HepG2 (cell line): Measurements from ENCODE around the gene INTS2. TPM values are rescaled to one million over a fixed set of nuclear protein-coding genes. Genes with fewer than 3 reads are reported as not detected.
"Not testable (repeated sequence)": the region's sequence is repeated elsewhere in the genome, so short reads cannot be mapped to it uniquely, and the experiment has no call there.

Source experiments
- ATAC-seq: fragments of 200-7000 bp; cut with Tn5 transposase; 3 replicates; pipeline ENCODE4 v1.9.1; 2020; ENCODE audit warnings: mild to moderate bottlenecking, moderate library complexity
- BruUV-seq: library from RNA; stranded (reverse); fragments of 400-500 nt; replicated peaks from 2 replicates; lab custom pipeline; 2021; lab: Mats Ljungman, UMichigan
- CTCF ChIA-PET: fragments of 300-600 bp; formaldehyde crosslinking; extraction: SDS; loops from one replicate; lab custom pipeline; 2021; ENCODE audit warnings: low total read pairs, inconsistent platforms, low intra/inter-chr PET ratio; lab: Yijun Ruan, JAX
- POLR2A ChIA-PET: fragments of 350-600 bp; sonication (Branson Sonifier 250); formaldehyde crosslinking; loops from one replicate; lab custom pipeline; 2020; ENCODE audit warnings: antibody characterized with exemption, inconsistent platforms; lab: Yijun Ruan, JAX
- DNase-seq: peaks from one replicate; pipeline ENCODE4 v3.0.0-alpha.2; 2015; ENCODE audit warnings: low spot score
- FAIRE-seq: peaks from 3 replicates; lab custom pipeline; 2011; peaks lifted over from hg19 to GRCh38; lab: Jason Lieb, UNC
- H2AFZ ChIP-seq: one replicate; pipeline ENCODE4 v1.6.1; 2011; ENCODE audit warnings: low read length, inconsistent platforms
- H3K27ac ChIP-seq: fragments of 300-600 bp; 3 replicates; pipeline ENCODE4 v1.8.0; 2011; ENCODE audit warnings: mixed run types, mild to moderate bottlenecking, mixed read lengths, low read length, inconsistent platforms; ENCODE audit not compliant: insufficient read depth; ENCODE audit errors: extremely low read length
- H3K27me3 ChIP-seq, 2 experiments: fragments of 200-600 bp in 1 of 2; 2 replicates in 1 of 2; 3 replicates in 1 of 2; pipeline versions ENCODE4 v1.6.0 to v1.8.0; 2011; ENCODE audit warnings: low read length in 2 of 2, mild to moderate bottlenecking in 2 of 2, moderate library complexity in 2 of 2, inconsistent platforms in 1 of 2; ENCODE audit not compliant: insufficient read depth in 2 of 2, control insufficient read depth in 1 of 2
- H3K36me3 ChIP-seq, 2 experiments: fragments of 200-600 bp in 1 of 2; replicated peaks in 1 of 2; 2 replicates in 1 of 2; 3 replicates in 1 of 2; pipeline versions ENCODE4 v1.5.1 to v1.8.0; 2011; ENCODE audit warnings: low read length in 2 of 2, inconsistent platforms in 1 of 2; ENCODE audit not compliant: insufficient read depth in 2 of 2, control insufficient read depth in 1 of 2
- H3K4me1 ChIP-seq: 2 replicates; pipeline ENCODE4 v1.5.1; 2012; ENCODE audit warnings: low read length, inconsistent platforms; ENCODE audit not compliant: insufficient read depth
- H3K4me2 ChIP-seq: 2 replicates; pipeline ENCODE4 v1.6.0; 2011; ENCODE audit warnings: low read depth, low read length, inconsistent platforms
- H3K4me3 ChIP-seq, 3 experiments: fragments of 200-600 bp in 1 of 3; sonication (generic), shearing (Covaris generic) in 1 of 3; replicated peaks in 1 of 3; 2 replicates each; pipeline ENCODE4 v1.5.1; 2011 to 2016; ENCODE audit warnings: low read length in 3 of 3, inconsistent platforms in 2 of 3, low read depth in 2 of 3, mild to moderate bottlenecking in 2 of 3, control low read depth in 1 of 3, mixed read lengths in 1 of 3; ENCODE audit not compliant: insufficient read depth in 1 of 3
- H3K79me2 ChIP-seq: one replicate; pipeline ENCODE4 v1.6.1; 2011; ENCODE audit warnings: low read length, inconsistent platforms; ENCODE audit not compliant: insufficient read depth
- H3K9ac ChIP-seq: 2 replicates; pipeline ENCODE4 v1.6.0; 2011; ENCODE audit warnings: mild to moderate bottlenecking, low read depth, low read length, inconsistent platforms; ENCODE audit not compliant: insufficient read depth
- H3K9me3 ChIP-seq: 2 replicates; pipeline ENCODE4 v1.5.1; 2012; ENCODE audit warnings: mild to moderate bottlenecking, low read length
- H4K20me1 ChIP-seq: 2 replicates; pipeline ENCODE4 v1.6.0; 2011; ENCODE audit warnings: inconsistent platforms, mild to moderate bottlenecking, low read length, moderate library complexity; ENCODE audit not compliant: insufficient read depth
- ATRX ChIP-seq: sonication (generic); formaldehyde crosslinking; IDR thresholded peaks from 2 replicates; pipeline ENCODE4 v1.4.0; 2020; ENCODE audit warnings: missing genetic modification reagents, borderline replicate concordance
- CREB1 ChIP-seq, 2 experiments: fragments of 450-650 bp in 1 of 2; IDR thresholded peaks; 2 replicates each; pipeline ENCODE4 v1.6.1; 2016 to 2017; ENCODE audit warnings: control low read depth in 1 of 2, mild to moderate bottlenecking in 1 of 2, missing compliant biosample characterization in 1 of 2, missing genetic modification characterization in 1 of 2
- DNMT3B ChIP-seq: conservative IDR thresholded peaks from 2 replicates; pipeline ENCODE4 v1.6.1; 2016; ENCODE audit warnings: missing biosample characterization, control low read depth
- HOXD1 ChIP-seq: sonication (generic); formaldehyde crosslinking; IDR thresholded peaks from 2 replicates; pipeline ENCODE4 v1.5.0; 2020; ENCODE audit warnings: missing genetic modification reagents
- MEIS1 ChIP-seq: sonication (generic); formaldehyde crosslinking; IDR thresholded peaks from 2 replicates; pipeline ENCODE4 v1.9.0; 2021; ENCODE audit warnings: mild to moderate bottlenecking, missing genetic modification reagents, moderate library complexity, borderline replicate concordance
- PHF5A ChIP-seq: IDR thresholded peaks from one replicate; pipeline ENCODE4 v1.6.1; 2018; ENCODE audit warnings: low read depth, missing genetic modification reagents; ENCODE audit not compliant: unreplicated experiment
- RFX1 ChIP-seq: fragments of 450-650 bp; IDR thresholded peaks from 2 replicates; pipeline ENCODE4 v1.6.1; 2017
- SATB2 ChIP-seq: sonication (generic); formaldehyde crosslinking; IDR thresholded peaks from 2 replicates; pipeline ENCODE4 v1.5.0; 2020; ENCODE audit warnings: missing genetic modification reagents
- TOPORS ChIP-seq: sonication (generic); formaldehyde crosslinking; IDR thresholded peaks from 2 replicates; pipeline ENCODE4 v1.8.0; 2023; ENCODE audit warnings: mild to moderate bottlenecking, missing genetic modification reagents
- U2AF2 ChIP-seq: fragments of 200-400 bp; formaldehyde crosslinking; IDR thresholded peaks from 2 replicates; pipeline ENCODE4 v1.6.1; 2017; ENCODE audit warnings: low read depth, mild to moderate bottlenecking, low read length
- ZNF138 ChIP-seq: sonication (generic); formaldehyde crosslinking; IDR thresholded peaks from 2 replicates; pipeline ENCODE4 v1.5.0; 2020; ENCODE audit warnings: mild to moderate bottlenecking, low read depth, missing genetic modification reagents
- ZNF549 ChIP-seq: sonication (generic); formaldehyde crosslinking; IDR thresholded peaks from 2 replicates; pipeline ENCODE4 v1.5.0; 2020; ENCODE audit warnings: missing genetic modification reagents
- WGBS: methylation state at CpG from one replicate; pipeline ENCODE4 v1.1.6; 2017; ENCODE audit warnings: low lambda C conversion rate; 5-methylcytosine and 5-hydroxymethylcytosine counted together
- in situ Hi-C: cut with HindIII; loops from 2 replicates; pipeline ENCODE4 v1.10.0; 2017; ENCODE audit warnings: low pct_unique_long_range_greater_than_20kb; ENCODE audit not compliant: extremely low pct_ligation_motif_present
- intact Hi-C: fragments of 100-400 bp; cut with micrococcal nuclease; formaldehyde crosslinking; loops from one replicate; pipeline ENCODE4 v1.10.0; 2022; ENCODE audit not compliant: unreplicated experiment
- polyA plus RNA-seq, 8 experiments: library from polyadenylated mRNA; depleted of rRNA in 3 of 8; stranded (reverse) in 7 of 8; unstranded in 1 of 8; fragments of >200 nt; fragmentation: Illumina TruSeq in 4 of 8; extraction: Trizol in 4 of 8; gene quantifications; 2 replicates each; pipeline versions ENCODE4 v1.2.1 to v1.2.3, GENCODE V29; 2011 to 2016; ENCODE audit warnings: low read depth in 4 of 8, missing spikeins in 1 of 8, mixed read lengths in 1 of 8; ENCODE audit not compliant: insufficient read depth in 1 of 8
- total RNA-seq, 5 experiments: library from RNA; depleted of rRNA; stranded (reverse); fragments of >200 nt; fragmentation: Illumina TruSeq; extraction: Trizol; gene quantifications; 2 replicates each; pipeline ENCODE4 v1.2.3, GENCODE V29; 2016; ENCODE audit warnings: low read depth in 1 of 5
- TF ChIP-seq, protein P1 (sequence below): sonication (generic); formaldehyde crosslinking; IDR thresholded peaks from 2 replicates; pipeline ENCODE4 v1.4.0; 2020; ENCODE audit warnings: missing genetic modification reagents
- TF ChIP-seq, protein P2 (sequence below): sonication (generic); formaldehyde crosslinking; IDR thresholded peaks from 2 replicates; pipeline ENCODE4 v1.4.0; 2020; ENCODE audit warnings: low read depth, mild to moderate bottlenecking, missing genetic modification reagents
- TF ChIP-seq, protein P3 (sequence below): sonication (generic); formaldehyde crosslinking; IDR thresholded peaks from 2 replicates; pipeline ENCODE4 v1.5.1; 2020; ENCODE audit warnings: missing genetic modification reagents, mild to moderate bottlenecking, borderline replicate concordance

The INTS2 gene
- total and polyA plus RNA-seq, 2 of the 13 experiments (the other 11 are each of a cell fraction or from before 2014, with no cell fraction given): 20.5 to 30.2 TPM

DNA sequence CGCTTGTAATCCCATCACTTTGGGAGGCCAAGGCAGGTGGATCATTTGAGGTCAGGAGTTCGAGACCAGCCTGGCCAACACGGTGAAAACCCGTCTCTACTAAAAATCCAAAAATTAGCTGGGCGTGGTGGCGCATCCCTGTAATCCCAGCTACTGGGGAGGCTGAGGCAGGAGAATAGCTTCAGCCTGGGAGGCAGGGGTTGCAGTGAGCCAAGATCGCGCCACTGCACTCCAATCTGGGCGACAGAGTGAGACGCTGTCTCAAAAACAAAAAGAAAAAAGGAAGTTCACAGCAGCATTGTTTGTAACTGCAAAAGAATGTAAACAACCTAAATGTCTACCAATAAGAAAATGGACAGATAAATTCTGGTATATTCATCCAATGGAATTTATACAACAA lies 67.4 kb downstream of the INTS2 start:
- in situ Hi-C loops, DNase-seq, H4K20me1 ChIP-seq, H2AFZ ChIP-seq, H3K4me3 ChIP-seq, FAIRE-seq, CTCF ChIA-PET, H3K27ac ChIP-seq, ATAC-seq, intact Hi-C loops, POLR2A ChIA-PET, H3K9me3 ChIP-seq, H3K27me3 ChIP-seq, H3K9ac ChIP-seq, BruUV-seq: not testable (repeated sequence)
- Histone ChIP-seq H3K4me1 (peaks cover 34% of the 10 kb centered on the region), H3K4me2 (0 out of 2 replicates have a peak overlapping the region, but pooled peaks have one; percentile 75), H3K36me3 (peaks cover 1 to 18% of the 10 kb centered on the region in 2 experiments; a peak in 3 of 5 replicates), H3K79me2 (peaks cover 32% of the 10 kb centered on the region)
- 91% methylated on average over 10 of the region's 10 CpGs for WGBS

DNA sequence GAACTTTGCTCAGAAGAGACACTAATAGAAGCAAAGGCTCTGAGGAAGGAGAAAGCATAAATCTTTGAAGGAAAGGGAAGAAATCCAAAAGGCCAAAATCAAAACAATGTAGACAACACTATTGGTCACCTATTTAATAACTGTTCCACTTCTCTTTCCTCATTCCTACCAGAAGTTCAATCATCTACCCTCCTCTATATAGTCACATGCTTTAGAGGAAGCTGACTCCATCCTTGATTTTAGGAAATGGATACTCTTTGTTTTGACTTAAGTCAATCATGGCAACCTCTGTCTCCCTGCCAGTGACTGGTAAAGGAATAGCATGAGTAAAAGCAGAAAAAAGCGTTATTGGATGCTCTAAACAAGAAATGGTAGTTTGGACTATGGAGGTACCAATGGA lies 71.7 kb downstream of the INTS2 start:
- H3K27ac ChIP-seq: no peak overlapping the region
- intact Hi-C loops (no loop called here), in situ Hi-C loops (no loop called here)
- FAIRE-seq (no peak), ATAC-seq (no peak), DNase-seq (no peak)
- H3K36me3 ChIP-seq: peaks cover 1 to 41% of the 10 kb centered on the region in 2 experiments; a peak in 4 of 5 replicates
- no TSS peak for BruUV-seq
- H3K27me3 ChIP-seq: no peaks in the 10 kb centered on the region
- H3K9ac ChIP-seq: no peak overlapping the region
- no peak overlapping the region for H3K4me3 ChIP-seq
- POLR2A ChIA-PET: no interaction called here
- H3K4me2 ChIP-seq: no peak overlapping the region
- H3K4me1 ChIP-seq: peaks cover 13% of the 10 kb centered on the region
- peaks cover 13% of the 10 kb centered on the region for H3K79me2 ChIP-seq
- no peak overlapping the region for H2AFZ ChIP-seq
- H3K9me3 ChIP-seq: no peaks in the 10 kb centered on the region
- 96% methylated on average over 1 of the region's 1 CpG for WGBS
- no peaks in the 10 kb centered on the region for H4K20me1 ChIP-seq
- CTCF ChIA-PET: no interaction called here
- no peak for TF ChIP-seq ATRX (CRISPR knock-in tag)
- TF ChIP-seq, protein P1, sequence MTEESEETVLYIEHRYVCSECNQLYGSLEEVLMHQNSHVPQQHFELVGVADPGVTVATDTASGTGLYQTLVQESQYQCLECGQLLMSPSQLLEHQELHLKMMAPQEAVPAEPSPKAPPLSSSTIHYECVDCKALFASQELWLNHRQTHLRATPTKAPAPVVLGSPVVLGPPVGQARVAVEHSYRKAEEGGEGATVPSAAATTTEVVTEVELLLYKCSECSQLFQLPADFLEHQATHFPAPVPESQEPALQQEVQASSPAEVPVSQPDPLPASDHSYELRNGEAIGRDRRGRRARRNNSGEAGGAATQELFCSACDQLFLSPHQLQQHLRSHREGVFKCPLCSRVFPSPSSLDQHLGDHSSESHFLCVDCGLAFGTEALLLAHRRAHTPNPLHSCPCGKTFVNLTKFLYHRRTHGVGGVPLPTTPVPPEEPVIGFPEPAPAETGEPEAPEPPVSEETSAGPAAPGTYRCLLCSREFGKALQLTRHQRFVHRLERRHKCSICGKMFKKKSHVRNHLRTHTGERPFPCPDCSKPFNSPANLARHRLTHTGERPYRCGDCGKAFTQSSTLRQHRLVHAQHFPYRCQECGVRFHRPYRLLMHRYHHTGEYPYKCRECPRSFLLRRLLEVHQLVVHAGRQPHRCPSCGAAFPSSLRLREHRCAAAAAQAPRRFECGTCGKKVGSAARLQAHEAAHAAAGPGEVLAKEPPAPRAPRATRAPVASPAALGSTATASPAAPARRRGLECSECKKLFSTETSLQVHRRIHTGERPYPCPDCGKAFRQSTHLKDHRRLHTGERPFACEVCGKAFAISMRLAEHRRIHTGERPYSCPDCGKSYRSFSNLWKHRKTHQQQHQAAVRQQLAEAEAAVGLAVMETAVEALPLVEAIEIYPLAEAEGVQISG (CRISPR knock-in tag): no peak
- TF ChIP-seq PHF5A (CRISPR knock-in tag): no peak
- TF ChIP-seq CREB1 (IDR thresholded peaks at IDR 0.05): no peak
- no peak for TF ChIP-seq CREB1 (CRISPR knock-in tag; IDR thresholded peaks at IDR 0.05)
- no peak for TF ChIP-seq U2AF2
- no peak for TF ChIP-seq MEIS1 (CRISPR knock-in tag)
- no peak for TF ChIP-seq TOPORS (CRISPR knock-in tag)
- no peak for TF ChIP-seq ZNF138 (CRISPR knock-in tag)
- TF ChIP-seq RFX1: no peak
- TF ChIP-seq DNMT3B (CRISPR knock-in tag): no peak
- TF ChIP-seq, protein P2, sequence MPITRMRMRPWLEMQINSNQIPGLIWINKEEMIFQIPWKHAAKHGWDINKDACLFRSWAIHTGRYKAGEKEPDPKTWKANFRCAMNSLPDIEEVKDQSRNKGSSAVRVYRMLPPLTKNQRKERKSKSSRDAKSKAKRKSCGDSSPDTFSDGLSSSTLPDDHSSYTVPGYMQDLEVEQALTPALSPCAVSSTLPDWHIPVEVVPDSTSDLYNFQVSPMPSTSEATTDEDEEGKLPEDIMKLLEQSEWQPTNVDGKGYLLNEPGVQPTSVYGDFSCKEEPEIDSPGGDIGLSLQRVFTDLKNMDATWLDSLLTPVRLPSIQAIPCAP (CRISPR knock-in tag): no peak
- TF ChIP-seq, protein P3, sequence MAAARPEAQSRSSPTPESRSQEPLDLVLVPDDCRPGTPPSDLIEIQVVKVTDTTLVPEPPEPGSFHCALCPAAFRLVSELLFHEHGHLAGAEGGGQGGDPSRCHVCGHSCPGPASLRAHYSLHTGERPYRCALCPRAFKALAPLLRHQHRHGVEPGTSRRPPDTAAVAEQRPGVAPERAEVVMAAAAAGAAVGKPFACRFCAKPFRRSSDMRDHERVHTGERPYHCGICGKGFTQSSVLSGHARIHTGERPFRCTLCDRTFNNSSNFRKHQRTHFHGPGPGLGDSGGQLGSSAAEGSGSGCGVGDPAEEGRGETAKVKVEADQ: no peak
- TF ChIP-seq SATB2 (CRISPR knock-in tag): no peak
- TF ChIP-seq HOXD1: no peak
- TF ChIP-seq ZNF549 (CRISPR knock-in tag): no peak
